Esophagus squamous epithelium (tissue), 4 donors: ENCODE data around the gene OR51G1.

Source experiments
- POLR2A ChIP-seq, 4 donors: fragments of 450-650 bp; IDR thresholded peaks; one replicate each; pipeline ENCODE4 v1.6.1; 2017; ENCODE audit warnings: antibody characterized with exemption in 4 of 4, mild to moderate bottlenecking in 4 of 4, moderate library complexity in 3 of 4
- TF ChIP-seq, protein P1 (sequence below), 6 experiments: fragments of 450-650 bp in 4 of 6; fragments of 200-600 bp in 2 of 6; sonication (generic) in 2 of 6; IDR thresholded peaks; one replicate each; pipeline ENCODE4 v1.5.1; 2016 to 2019; ENCODE audit warnings: antibody characterized with exemption in 6 of 6, mild to moderate bottlenecking in 4 of 6, moderate library complexity in 4 of 6

DNA sequence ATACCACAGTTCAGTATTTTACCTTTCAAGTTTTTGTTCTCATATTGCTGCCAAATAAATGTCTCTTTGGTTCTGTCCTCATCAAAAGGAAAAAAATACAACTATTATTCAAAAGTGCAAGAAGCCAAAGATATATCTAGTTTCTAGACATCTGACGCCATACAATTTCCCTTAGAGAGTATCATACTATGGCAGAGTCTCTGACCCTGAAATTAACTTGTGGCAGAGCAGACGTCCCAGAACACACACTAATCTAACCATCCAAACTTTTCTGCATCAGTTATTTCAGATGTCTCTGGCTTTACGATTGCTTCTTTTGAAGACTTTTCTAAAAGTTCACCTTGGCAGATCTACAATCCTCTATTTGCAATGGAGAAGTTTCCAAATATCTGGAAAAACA, 39.8 kb downstream of the OR51G1 start:
- TF ChIP-seq, protein P1, sequence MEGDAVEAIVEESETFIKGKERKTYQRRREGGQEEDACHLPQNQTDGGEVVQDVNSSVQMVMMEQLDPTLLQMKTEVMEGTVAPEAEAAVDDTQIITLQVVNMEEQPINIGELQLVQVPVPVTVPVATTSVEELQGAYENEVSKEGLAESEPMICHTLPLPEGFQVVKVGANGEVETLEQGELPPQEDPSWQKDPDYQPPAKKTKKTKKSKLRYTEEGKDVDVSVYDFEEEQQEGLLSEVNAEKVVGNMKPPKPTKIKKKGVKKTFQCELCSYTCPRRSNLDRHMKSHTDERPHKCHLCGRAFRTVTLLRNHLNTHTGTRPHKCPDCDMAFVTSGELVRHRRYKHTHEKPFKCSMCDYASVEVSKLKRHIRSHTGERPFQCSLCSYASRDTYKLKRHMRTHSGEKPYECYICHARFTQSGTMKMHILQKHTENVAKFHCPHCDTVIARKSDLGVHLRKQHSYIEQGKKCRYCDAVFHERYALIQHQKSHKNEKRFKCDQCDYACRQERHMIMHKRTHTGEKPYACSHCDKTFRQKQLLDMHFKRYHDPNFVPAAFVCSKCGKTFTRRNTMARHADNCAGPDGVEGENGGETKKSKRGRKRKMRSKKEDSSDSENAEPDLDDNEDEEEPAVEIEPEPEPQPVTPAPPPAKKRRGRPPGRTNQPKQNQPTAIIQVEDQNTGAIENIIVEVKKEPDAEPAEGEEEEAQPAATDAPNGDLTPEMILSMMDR (IDR thresholded peaks at IDR 0.05), result no peak
- no peak for TF ChIP-seq POLR2A (IDR thresholded peaks at IDR 0.05)
